Ramos (cell line): Measurements from ENCODE around the gene MYDGF.

Experiments used
- in situ Hi-C: fragments of 300-500 bp; cut with MboI; formaldehyde crosslinking; loops from one replicate; pipeline ENCODE4 v1.14.3; 2022; ENCODE audit warnings: low sequenced_read_pairs; ENCODE audit not compliant: unreplicated experiment

Gene MYDGF

DNA sequence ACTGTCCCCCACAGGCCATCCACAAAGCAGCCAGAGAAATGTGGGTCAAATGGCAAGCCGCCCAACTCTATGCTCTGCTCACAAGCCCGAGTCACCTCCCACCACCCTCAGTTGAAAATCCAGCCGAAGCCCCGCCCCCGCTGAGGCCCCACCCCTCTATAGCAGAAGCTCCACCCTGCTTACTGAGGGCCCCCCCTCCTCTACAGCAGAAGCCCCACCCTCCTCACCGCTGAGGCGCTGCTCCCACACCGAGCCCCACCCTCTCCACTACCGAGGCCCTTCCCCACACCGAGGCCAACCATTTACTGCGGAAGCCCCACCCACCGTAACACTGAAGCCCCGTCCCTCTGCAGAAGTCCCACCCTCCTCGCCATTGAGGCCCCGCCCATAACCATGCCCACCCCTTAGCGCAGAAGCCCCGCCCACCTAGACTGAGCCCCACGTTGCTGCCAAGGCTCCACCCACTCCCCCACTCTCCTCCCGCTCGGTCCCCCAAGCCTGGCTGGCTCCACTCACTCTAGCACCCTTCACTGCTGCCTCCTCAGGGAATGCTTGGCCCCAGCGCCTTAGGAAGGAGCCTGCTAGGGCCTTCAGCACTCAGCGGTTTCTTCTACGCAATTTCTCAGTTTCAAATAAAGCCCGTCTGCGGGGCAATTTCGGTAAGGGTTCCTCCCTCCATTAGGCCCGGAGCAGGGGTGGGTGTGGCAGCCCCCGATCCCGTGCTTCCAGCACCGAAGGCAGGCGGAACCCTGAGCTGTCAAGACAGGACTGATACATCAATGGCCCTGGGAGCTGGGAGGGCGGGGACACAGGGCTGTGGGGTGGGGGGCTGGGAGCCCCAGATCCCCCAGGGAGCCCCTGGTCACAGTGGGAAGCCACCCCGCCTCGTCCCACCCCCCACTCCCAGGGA is 9.0 kb upstream of the MYDGF start:
- in situ Hi-C loops = no loop called here

DNA sequence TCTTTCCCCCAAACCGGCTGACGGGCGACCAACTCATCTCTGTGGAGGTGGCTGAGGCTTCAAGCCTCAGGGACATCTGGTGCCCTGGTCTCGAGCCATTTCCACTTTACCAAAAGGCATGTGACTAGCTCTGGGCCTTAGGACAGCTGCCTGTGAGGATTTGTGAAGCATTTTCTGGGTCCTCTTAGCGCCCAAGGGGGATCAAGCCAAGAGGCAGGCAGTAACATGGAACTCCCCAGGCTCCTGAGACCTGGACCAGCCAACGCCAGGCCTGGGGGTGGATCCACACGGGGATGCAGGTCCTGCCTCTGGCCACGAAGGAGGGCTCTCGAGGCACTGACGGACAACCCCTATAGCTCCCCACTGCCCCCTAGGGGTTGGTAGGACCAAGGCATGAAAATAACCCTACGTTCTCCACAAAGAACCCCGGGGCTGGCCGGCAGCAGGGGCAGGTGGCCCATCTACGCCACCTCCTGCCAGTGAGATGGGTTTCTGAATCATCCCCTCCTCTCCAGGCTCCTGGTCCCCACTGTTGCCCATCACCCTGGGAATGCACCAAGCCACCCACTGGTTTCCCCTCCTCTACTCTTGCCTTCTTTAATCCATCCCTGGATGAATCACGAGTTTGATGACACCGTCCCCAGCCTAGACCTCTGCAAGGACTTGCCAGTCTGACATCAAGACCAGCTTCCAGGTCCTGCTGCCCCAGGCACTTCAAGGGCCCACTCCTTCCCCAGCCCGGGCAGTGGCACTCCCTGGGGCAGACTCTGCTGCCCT is 7.0 kb upstream of the MYDGF start:
- in situ Hi-C loops = no loop called here

DNA sequence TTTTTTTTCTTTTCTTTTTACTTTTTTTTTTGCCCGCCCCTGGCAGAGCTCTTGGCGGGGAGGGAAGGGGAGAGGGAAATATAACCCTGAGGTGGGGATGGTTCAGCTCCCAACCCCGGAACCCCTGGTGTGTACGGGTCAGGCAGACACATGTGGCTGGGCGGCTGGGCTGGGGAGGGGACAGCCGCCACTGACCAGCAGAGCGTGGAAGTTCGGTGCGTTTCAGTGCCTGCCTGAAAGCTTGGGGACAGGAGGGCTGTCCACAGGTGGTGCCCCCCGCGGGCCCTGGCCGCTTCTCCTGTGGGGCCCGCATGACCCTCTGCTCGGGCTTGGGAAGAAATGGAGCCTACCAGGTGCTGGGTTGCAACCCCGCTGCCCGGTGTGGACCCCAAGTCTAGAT is 5.2 kb upstream of the MYDGF start:
- in situ Hi-C loops = no loop called here

DNA sequence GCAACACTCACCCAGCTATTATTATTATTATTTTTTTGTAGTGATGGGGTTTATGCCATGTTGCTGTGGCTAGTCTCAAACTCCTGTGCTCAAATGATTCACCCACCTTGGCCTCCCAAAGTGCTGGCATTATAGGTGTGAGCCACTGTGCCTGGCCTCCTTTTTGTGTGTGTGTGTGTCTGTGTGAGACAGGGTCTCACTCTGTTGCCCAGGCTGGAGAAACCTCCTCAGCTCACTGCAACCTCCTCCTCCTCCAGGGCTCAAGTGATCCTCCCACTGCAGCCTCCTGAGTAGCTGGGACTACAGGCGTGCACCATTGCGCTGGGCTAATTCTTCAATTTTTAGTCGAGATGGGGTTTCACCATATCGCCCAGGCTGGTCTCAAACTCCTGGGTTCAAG is 3.6 kb upstream of the MYDGF start:
- in situ Hi-C loops = no loop called here

DNA sequence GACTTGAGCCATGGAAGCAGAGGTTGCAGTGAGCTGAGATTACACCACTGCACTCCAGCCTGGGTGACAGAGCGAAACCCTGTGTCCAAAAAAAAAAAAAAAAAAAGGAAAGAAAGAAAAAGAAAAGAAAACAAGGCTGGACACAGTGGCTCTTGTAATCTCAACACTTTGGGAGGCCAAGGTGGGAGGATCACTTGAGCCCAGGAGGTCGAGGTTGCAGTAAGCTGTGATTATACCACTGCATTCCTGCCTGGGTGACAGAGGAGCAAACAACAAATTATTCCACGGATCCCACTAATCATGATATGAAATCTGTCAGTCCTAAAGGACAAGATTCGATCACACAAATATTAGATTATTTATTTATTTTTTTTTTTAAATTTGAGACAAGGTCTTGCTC is 3.1 kb upstream of the MYDGF start:
- in situ Hi-C loops = no loop called here

DNA sequence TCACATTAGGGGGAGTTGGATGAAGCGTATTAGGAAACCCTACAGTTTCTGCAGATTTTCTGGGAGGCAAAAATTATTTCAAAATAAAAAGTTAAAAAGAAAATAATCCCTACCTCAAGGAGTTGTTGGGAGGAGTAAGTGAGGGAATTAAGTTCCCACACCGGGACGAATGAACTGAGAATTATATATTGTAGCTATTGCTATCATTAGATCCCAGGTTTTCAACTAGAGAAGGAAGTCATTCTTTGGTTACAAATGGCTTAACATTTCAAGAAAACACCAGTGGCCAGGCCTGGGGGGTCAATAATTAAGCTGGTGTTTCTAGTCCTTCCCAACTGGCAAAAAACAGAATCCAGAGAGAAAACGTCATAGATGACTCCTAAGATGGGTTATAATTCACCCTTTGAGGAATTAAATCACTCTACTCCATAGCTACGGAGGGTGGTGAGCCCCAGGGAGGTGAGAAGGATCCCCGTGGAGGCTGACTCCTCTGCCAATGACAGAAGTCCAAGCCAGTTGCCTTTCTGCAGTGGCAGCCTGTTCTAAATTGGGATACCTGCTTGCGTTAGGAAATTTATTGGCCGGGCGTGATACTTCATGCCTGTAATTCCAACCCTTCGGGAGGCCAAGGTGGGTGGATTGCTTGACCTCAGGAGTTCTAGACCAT is 1.2 kb upstream of the MYDGF start:
- in situ Hi-C loops = no loop called here

DNA sequence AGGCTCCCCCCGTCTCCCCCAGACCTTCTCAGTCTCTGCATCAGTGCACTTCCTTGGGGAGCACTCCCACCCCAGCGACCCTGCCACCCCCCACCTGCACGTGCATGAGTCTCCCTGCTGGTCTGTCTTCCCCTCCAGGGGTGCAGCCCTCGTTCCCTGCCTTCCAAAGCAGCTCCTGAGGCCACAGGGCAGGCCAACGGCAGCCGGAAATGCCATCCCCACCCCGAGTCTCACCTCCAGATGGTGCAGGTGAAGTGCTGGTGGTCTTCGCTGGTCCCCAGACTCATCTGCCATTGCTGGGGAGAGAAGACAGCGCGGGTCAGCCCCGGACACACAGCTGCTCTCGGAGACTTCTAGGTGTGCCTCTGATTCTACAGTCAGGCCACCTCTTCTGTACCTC is 5.5 kb downstream of the MYDGF start:
- in situ Hi-C loops = no loop called here

DNA sequence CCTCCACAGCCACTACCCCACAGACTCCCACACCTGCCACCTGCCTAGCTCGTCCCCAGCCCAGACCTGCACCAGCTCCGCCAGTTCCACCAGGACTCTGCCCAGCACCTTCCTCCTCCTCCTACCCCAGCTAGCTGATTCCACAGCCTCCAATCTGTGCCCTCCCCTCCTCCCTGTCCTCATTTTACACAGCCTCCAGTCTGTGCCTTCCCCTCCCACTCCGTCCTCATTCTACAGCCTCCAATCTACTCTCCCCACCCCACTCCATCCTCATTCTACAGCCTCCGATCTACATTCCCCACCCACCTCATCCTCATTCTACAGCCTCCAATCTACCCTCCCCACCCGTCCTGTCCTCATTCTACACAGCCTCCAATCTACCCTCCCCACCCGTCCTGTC is 7.3 kb downstream of the MYDGF start:
- in situ Hi-C loops = no loop called here

DNA sequence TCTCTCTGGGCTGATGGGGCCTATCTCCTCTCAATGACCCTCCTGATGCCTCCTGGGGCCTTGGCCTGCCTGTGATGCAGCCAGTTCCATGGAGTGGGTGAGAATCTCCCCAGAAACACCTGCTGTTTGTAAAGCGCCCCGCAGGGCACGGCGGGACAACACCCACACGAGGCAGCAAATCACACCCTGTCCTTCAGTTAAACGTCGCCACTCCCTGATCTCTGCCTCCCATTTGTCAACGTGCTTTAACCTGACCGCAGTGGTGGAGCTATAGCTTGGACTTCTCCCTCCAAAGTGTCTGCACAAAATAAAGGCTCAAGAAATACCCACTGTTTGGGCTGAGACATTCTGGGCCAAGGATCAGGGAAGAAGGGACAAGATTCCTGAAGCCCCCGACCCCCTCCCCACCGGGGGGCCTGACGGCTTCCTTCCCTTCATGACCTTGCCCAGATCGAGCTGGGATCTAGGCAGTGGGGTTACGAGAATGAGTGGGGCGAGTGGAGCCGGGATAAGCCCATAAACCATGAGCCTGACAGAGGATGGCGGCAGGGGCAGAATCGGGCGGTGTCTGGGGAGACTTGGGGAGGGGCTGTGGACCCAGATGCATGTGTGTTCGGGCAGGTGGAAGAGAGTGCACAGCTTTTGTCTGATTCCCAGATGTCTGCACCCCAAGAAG is 8.0 kb downstream of the MYDGF start:
- in situ Hi-C loops = no loop called here

DNA sequence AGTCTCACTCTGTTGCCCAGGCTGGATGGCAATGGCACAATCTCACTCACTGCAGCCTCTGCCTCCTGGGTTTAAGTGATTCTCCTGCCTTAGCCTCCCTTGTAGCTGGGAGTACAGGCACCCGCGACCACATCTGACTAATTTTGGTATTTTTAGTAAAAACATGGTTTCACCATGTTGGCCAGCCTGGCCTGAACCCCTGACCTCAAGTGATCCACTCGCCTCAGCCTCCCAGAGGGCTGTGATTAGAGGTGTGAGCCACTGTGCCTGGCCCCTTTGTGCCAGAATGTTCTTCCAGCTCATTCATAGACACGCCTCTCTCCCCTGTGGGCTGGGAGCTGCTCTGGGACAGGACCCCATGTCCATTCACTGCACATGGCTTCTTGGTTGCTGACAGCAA is 9.1 kb downstream of the MYDGF start:
- in situ Hi-C loops = no loop called here

DNA sequence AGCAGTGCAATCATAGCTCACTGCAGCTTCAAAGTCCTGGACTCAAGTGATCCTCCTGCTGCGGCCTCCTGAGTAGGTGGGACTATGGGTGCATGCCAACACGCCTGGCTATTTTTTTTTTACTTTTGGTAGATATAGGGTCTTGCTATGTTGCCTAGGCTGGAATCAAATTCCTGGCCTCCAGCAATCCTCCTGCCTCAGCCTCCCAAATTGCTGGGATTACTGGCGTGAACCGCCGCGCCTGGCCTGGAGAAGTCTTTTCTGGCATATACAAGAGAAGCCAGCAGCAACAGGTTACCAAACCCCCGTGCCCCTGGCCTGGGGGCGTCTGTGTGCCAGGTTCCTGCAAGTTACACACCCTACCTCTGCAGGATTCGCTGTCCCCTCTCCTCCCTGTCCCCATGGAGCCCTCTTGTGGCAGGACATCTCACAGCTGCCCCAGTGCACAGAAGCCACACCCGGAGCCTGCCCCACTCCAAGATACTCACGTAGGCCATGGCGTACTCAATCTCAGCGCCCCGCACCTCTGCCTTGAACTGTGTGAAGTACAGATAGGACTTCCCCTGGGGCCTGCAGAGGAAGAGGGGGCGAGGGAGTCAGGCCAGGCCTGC is 9.9 kb downstream of the MYDGF start:
- in situ Hi-C loops = no loop called here

DNA sequence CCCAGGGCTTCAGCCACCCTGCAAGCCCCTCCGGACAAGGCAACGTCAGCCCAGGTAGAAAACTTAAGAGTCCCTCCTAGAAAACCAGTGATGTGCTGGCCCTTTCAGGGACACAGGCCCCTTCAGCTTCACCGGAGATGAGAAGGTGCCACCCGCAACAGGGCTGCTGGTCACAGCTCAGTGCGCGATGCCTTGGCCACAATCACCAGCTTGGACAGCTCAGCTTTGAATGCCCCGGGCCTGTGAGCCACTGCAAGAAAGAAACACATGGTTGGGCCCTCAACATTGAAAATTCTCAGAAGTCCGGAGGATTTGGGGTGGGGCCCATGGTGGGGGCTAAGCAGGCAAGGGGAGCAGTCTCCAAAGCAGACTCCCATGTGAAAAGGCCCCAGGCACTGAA is 12.3 kb downstream of the MYDGF start:
- in situ Hi-C loops = no loop called here

DNA sequence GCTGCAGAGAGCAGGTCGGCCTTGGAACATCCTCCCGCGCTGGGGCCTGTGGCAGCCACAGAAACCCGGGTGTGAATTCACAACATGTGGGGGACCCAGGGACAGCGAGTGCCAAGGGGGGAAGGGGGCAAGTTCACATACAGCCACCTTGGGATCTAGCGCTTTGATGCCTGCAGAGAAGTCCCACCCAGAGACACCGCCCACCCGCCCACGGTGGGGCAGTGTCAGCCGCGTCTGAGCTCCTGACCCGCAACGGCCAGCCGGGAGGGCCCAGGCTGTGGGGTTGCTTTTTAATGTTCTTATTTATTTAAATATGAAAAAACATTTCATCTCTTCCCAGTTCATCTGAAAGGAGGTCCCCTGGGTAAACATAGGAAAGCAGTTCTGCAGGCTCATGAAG is 12.9 kb downstream of the MYDGF start:
- in situ Hi-C loops = no loop called here

DNA sequence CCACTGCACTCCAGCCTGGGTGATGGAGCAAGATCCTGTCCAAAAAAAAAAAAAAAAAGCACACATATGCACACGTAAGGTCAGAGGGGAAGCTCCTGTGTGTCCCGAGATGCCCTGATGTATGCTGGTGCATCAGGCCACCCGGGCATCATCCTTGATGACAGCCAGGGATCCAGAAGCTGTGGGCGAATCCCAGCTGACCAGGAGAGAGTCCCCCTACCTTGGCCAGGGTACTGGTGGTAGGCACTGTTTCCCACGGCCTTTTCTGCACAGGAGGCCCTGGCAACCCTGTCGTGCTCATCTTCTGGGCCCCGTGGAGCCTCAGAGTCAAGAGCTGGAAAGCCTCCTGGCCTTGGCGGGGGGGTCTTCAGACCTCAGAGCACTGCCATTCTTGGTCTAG is 14.0 kb downstream of the MYDGF start:
- in situ Hi-C loops = no loop called here

DNA sequence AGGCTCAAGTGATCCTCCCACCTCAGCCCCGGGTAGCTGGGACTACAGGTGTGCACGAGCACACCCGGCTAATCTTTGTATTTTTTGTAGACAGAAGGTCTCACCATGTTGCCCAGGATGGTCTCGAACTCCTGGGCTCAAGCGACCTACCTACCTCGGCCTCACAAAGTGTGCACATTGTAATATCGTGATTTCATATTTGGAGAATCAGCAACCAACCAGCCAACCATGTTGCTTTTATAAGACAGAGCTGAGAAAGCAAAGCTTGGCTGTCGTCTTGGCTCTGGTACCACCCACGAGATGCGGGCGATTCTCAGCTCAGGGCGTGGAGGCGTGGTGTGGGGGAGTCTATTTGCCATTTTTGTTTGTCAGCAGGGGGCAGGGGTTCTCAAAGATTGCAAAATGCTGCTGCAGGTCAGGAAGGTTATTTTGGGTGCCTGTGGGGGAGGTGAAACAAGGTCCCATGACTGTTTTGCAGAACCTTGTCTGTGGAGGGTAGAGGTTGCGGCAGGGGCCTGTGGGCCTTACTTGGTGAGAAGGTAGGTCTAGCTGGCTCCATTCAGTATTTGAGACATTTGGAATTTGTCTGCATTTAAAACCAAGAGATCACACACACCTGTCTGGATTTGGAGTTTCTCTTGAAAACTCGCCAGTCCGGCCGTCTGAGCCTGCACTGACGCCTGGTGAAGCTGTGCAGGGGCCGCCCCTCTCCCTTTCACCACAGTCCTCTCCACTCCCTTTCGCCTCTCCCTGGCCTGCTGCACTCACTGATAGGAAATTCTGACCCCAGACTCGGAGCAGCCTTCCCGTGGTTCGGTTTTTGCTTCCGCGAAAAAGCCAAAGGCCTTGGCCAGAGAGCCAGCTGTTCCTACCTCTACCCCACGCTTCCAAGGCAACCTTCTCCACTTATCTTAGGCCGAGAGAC is 15.4 kb downstream of the MYDGF start:
- in situ Hi-C loops = no loop called here

DNA sequence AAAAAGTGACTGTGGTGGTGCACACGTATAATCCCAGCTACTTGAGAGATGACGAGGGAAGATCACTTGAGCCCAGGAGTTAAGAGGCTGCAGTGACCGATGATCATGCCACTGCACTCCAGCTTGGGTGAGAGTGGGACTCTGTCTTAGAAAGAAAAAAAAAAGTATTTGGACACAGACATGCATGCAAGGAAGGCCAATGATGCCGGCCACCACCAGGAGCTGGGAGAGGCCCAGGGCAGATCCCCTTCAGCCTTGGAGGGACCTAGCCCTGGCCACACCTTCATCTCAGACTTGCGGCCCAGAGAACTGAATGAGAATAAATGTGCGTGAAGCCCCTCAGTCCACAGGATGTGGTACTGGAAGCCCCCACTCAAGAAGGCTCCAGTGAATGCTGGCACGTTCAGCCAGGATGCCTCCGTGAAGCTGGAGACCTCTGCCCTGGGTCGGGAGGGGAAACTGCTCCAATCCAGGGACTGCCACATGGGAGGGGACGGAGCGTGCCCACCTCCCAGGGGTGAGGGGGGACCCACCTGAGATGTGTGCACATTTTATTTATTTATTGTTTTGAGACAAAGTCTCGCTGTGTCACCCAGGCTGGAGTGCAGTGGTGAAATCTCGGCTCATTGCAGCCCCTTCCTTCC is 16.2 kb downstream of the MYDGF start:
- in situ Hi-C loops = no loop called here

DNA sequence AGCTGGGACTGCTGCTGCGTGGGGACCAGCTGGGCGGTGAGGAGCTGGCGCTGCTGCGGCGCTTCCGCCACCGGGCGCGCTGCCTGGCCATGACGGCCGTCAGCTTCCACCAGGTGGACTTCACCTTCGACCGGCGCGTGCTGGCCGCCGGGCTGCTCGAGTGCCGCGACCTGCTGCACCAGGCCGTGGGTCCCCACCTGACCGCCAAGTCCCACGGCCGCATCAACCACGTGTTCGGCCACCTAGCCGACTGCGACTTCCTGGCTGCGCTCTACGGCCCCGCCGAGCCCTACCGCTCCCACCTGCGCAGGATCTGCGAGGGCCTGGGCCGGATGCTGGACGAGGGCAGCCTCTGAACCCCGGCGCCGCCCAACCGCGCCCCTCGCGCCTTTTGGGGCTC is 18.1 kb downstream of the MYDGF start:
- in situ Hi-C loops = no loop called here

DNA sequence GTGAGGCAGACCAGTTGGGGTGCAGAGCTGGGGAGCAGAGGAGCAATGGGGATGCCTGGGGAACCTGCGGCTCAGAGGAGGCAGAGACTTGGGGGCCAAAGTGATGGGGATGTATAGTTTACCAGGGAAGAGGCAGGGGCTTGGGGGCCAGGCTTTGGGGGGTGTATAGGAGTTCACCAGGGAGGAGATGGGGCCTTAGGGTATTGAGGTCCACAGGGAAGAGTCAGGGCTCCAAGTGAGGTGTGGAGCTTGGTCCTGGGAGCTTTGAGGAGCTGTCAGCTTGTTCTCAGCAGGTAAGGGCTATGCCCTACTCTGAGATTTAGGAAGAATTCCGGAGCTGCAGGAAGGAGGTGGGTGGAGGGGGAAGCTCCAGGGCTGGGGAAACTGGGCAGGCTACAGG is 20.0 kb downstream of the MYDGF start:
- in situ Hi-C loops = no loop called here
